GM12878 (cell line): ENCODE results near the gene PDRG1. TPM values are rescaled to one million over a fixed set of nuclear protein-coding genes. Genes with fewer than 3 reads are reported as not detected.

ENCODE experiments used
- ATF7 ChIP-seq: fragments of 450-650 bp; IDR thresholded peaks from 2 replicates; pipeline ENCODE4 v1.6.1; 2016; ENCODE audit warnings: low read depth, mild to moderate bottlenecking
- FOXM1 ChIP-seq: IDR thresholded peaks from 2 replicates; pipeline ENCODE4 v1.6.1; 2012; ENCODE audit warnings: low read depth, mild to moderate bottlenecking, inconsistent platforms, low read length, moderate library complexity
- REST ChIP-seq: IDR thresholded peaks from 2 replicates; pipeline ENCODE4 v1.6.1; 2012; ENCODE audit warnings: mild to moderate bottlenecking, low read depth, low read length
- SKIL ChIP-seq: fragments of 450-650 bp; IDR thresholded peaks from 2 replicates; pipeline ENCODE4 v1.6.1; 2017; ENCODE audit warnings: mild to moderate bottlenecking, low read depth, inconsistent platforms; ENCODE audit not compliant: poor library complexity, severe bottlenecking
- TARDBP ChIP-seq: IDR thresholded peaks from 2 replicates; pipeline ENCODE4 v1.6.1; 2016; ENCODE audit warnings: borderline replicate concordance
- TCF3 ChIP-seq: IDR thresholded peaks from 2 replicates; pipeline ENCODE4 v1.6.1; 2012; ENCODE audit warnings: low read depth, mild to moderate bottlenecking, low read length, borderline replicate concordance; ENCODE audit not compliant: insufficient read depth
- WRNIP1 ChIP-seq: IDR thresholded peaks from 2 replicates; pipeline ENCODE4 v1.6.1; 2011; ENCODE audit warnings: low read depth, low read length, improper control_type of control experiment, borderline replicate concordance
- ZNF274 ChIP-seq: IDR thresholded peaks from one replicate; pipeline ENCODE4 v1.8.0; 2011; ENCODE audit not compliant: insufficient read length, insufficient read depth
- ZSCAN29 ChIP-seq: fragments of 450-650 bp; IDR thresholded peaks from 2 replicates; pipeline ENCODE4 v1.6.1; 2017; ENCODE audit warnings: mild to moderate bottlenecking, moderate library complexity
- polyA plus RNA-seq, 11 experiments: library from polyadenylated mRNA; depleted of rRNA in 4 of 11; unstranded in 6 of 11; stranded (reverse) in 5 of 11; fragments of >200 nt; fragmentation: Nextera tagmentation in 4 of 11; fragmentation: Illumina TruSeq in 1 of 11; extraction: Ambion mirVana in 4 of 11; extraction: Trizol in 1 of 11; gene quantifications; 1 replicate in 1 of 11; 2 replicates in 10 of 11; pipeline versions ENCODE4 v1.2.1 to v1.2.3, GENCODE V29; 2011 to 2016; ENCODE audit warnings: inconsistent platforms in 2 of 11, missing spikeins in 2 of 11, low read depth in 1 of 11
- total RNA-seq, 4 experiments: library from RNA; depleted of rRNA in 3 of 4; stranded (reverse); fragments of >200 nt in 3 of 4; fragmentation: Illumina TruSeq in 1 of 4; extraction: Trizol in 1 of 4; gene quantifications; 2 replicates each; pipeline versions ENCODE4 v1.2.1 to v1.2.3, GENCODE V29; 2013 to 2021
- TF ChIP-seq, protein P1 (sequence below): IDR thresholded peaks from 2 replicates; pipeline ENCODE4 v1.6.1; 2011; ENCODE audit warnings: mild to moderate bottlenecking, low read depth, low read length, moderate library complexity; ENCODE audit not compliant: insufficient replicate concordance

Gene PDRG1
- total and polyA plus RNA-seq, 10 of the 15 experiments (the other 5 are each of a cell fraction or from before 2014, with no cell fraction given), result 11.1 to 55.8 (median 23.3) TPM

- TF ChIP-seq TCF3, result no peak
- peak; percentile 94 for TF ChIP-seq ATF7
- TF ChIP-seq SKIL, result peak; percentile 75
- TF ChIP-seq WRNIP1, result no peak
- TF ChIP-seq, protein P1, sequence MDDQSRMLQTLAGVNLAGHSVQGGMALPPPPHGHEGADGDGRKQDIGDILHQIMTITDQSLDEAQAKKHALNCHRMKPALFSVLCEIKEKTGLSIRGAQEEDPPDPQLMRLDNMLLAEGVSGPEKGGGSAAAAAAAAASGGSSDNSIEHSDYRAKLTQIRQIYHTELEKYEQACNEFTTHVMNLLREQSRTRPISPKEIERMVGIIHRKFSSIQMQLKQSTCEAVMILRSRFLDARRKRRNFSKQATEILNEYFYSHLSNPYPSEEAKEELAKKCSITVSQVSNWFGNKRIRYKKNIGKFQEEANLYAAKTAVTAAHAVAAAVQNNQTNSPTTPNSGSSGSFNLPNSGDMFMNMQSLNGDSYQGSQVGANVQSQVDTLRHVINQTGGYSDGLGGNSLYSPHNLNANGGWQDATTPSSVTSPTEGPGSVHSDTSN, result no peak
- no peak for TF ChIP-seq ZNF274
- TF ChIP-seq FOXM1, result no peak
- no peak for TF ChIP-seq REST
- no peak for TF ChIP-seq TARDBP
- no peak for TF ChIP-seq ZSCAN29
Measured at GRCh38 chr20:31923388-31924331, 28.2 kb downstream of the PDRG1 start (continued).
